SU-DHL-6 (cell line): ENCODE measurements around the gene SLC16A13.
"Not testable (repeated sequence)": the region's sequence is repeated elsewhere in the genome, so short reads cannot be mapped to it uniquely, and the experiment has no call there.

Source experiments
- H2AFZ ChIP-seq: fragments of 200-600 bp; sonication (generic); 2 replicates; pipeline ENCODE4 v1.6.1; 2014; ENCODE audit warnings: low read depth, mild to moderate bottlenecking, moderate library complexity, mixed read lengths, antibody characterized with exemption, low read length; ENCODE audit not compliant: severe bottlenecking
- H3F3A ChIP-seq: fragments of 200-600 bp; shearing (Covaris generic); 2 replicates; pipeline ENCODE4 v1.6.0; 2016; ENCODE audit warnings: antibody characterized with exemption, mild to moderate bottlenecking; ENCODE audit not compliant: insufficient read depth
- H3K27ac ChIP-seq: fragments of 200-600 bp; sonication (generic); 2 replicates; pipeline ENCODE4 v1.5.1; 2016; ENCODE audit warnings: low read depth, mild to moderate bottlenecking, low read length, moderate library complexity, mixed read lengths
- H3K27me3 ChIP-seq: fragments of 200-600 bp; sonication (generic), shearing (Covaris generic); 2 replicates; pipeline ENCODE4 v1.6.0; 2014; ENCODE audit warnings: mild to moderate bottlenecking, low read length
- H3K36me3 ChIP-seq: fragments of 200-600 bp; sonication (generic); 2 replicates; pipeline ENCODE4 v1.6.1; 2014; ENCODE audit warnings: mild to moderate bottlenecking, low read length, mixed read lengths
- H3K4me2 ChIP-seq: fragments of 300-600, 200-600 bp; shearing (Covaris generic), sonication (generic); 2 replicates; pipeline ENCODE4 v1.6.0; 2014; ENCODE audit warnings: low read length, low read depth, mild to moderate bottlenecking; ENCODE audit not compliant: poor library complexity, severe bottlenecking
- H3K4me3 ChIP-seq: fragments of 200-600 bp; sonication (generic); 2 replicates; pipeline ENCODE4 v1.5.1; 2014; ENCODE audit warnings: antibody characterized with exemption, low read length, mild to moderate bottlenecking, mixed read lengths; ENCODE audit not compliant: insufficient read depth, poor library complexity, severe bottlenecking
- H3K79me2 ChIP-seq: fragments of 200-600 bp; sonication (generic); 2 replicates; pipeline ENCODE4 v1.6.1; 2014; ENCODE audit warnings: mild to moderate bottlenecking, low read length, moderate library complexity; ENCODE audit not compliant: insufficient read depth
- H3K9ac ChIP-seq: fragments of 200-600 bp; sonication (generic); 2 replicates; pipeline ENCODE4 v1.7.0; 2014; ENCODE audit warnings: mild to moderate bottlenecking, low read length
- H3K9me2 ChIP-seq: fragments of 200-600 bp; sonication (generic); replicated peaks from 2 replicates; pipeline ENCODE4 v1.6.1; 2014; ENCODE audit warnings: low read length; ENCODE audit not compliant: insufficient read depth
- H3K9me3 ChIP-seq: fragments of 200-600 bp; sonication (generic); 2 replicates; pipeline ENCODE4 v1.6.1; 2014; ENCODE audit warnings: low read length, mixed read lengths; ENCODE audit not compliant: insufficient read depth
- H4K20me1 ChIP-seq: fragments of 200-600 bp; sonication (generic); 2 replicates; pipeline ENCODE4 v1.6.1; 2014; ENCODE audit warnings: low read depth, mild to moderate bottlenecking, antibody characterized with exemption, low read length, moderate library complexity, mixed read lengths
- EZH2phosphoT487 ChIP-seq: fragments of 200-600 bp; sonication (generic), shearing (Covaris generic); conservative IDR thresholded peaks from 2 replicates; pipeline ENCODE4 v1.6.1; 2018; ENCODE audit warnings: mild to moderate bottlenecking, antibody characterized with exemption, low read length, moderate library complexity, mixed read lengths
- TF ChIP-seq, protein P1 (sequence below): fragments of 200-600 bp; sonication (generic); IDR thresholded peaks from one replicate; pipeline ENCODE4 v1.5.1; 2017; ENCODE audit warnings: antibody characterized with exemption, mild to moderate bottlenecking, low read length, moderate library complexity; ENCODE audit not compliant: insufficient read depth, poor library complexity, severe bottlenecking

The SLC16A13 gene

DNA sequence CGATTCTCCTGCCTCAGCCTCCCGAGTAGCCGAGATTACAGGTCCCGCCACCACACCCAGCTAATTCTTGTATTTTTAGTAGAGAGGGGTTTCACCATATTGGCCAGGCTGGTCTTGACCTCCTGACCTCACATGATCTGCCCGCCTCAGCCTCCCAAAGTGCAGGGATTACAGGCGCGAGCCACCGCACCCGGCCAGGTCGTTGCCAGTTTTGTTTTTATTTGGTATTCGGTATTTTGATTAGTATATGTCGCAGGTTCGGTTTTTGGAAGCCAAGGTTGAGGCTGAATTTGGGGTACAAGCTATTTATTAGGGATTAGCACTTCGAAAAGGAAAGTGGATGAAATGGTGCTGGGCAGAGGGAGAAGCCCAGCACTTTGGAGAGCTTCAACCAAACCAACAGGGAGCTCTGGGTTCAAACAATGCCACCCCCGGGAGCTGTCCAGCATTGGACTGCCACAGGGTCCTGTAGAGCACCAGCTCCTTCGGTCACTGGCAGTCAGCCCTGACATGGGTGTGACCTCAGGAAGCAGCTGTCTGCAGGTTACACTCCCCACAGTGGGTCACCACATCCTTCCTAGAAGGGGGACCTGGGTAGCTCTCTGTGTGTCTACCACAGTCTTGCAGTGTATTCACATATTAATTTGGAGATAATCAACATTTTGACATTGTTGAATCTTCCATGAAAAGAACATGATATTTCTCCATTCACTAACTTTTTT, 45.7 kb downstream of the SLC16A13 start:
- H3K27me3 ChIP-seq, result no peaks in the 10 kb centered on the region
- no peaks in the 10 kb centered on the region for H3K9me3 ChIP-seq
- no peaks in the 10 kb centered on the region for H3K36me3 ChIP-seq

DNA sequence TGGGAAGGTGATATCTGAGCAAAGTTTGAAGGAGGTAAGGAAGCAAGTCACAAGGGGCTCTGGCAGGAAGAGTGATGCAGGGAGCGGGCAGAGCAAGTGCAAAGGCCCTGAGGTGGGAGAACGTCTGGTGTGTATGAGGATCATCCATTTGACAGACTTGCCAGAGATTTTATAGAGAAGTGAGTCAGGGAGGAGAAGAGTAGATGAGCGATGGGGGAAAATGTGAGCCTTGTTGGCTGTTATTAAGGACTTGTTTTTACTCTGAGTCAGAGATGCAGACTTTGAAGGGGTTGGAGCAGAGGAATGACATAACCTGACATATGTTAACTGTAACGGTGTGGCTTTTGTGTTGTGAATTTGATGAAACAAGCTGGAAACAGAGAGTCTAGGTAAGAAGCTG, 47.8 kb downstream of the SLC16A13 start:
- Histone ChIP-seq H3K9me3 (no peaks in the 10 kb centered on the region), H3F3A (no peaks in the 10 kb centered on the region), H2AFZ (no peak overlapping the region), H3K27ac (no peak overlapping the region), H3K4me2 (no peak overlapping the region), H3K9me2 (no peaks in the 10 kb centered on the region), H3K27me3 (no peaks in the 10 kb centered on the region), H3K79me2 (no peaks in the 10 kb centered on the region), H3K4me3 (no peak overlapping the region), H3K36me3 (no peaks in the 10 kb centered on the region), H4K20me1 (no peaks in the 10 kb centered on the region), H3K9ac (no peak overlapping the region)
- TF ChIP-seq, protein P1, sequence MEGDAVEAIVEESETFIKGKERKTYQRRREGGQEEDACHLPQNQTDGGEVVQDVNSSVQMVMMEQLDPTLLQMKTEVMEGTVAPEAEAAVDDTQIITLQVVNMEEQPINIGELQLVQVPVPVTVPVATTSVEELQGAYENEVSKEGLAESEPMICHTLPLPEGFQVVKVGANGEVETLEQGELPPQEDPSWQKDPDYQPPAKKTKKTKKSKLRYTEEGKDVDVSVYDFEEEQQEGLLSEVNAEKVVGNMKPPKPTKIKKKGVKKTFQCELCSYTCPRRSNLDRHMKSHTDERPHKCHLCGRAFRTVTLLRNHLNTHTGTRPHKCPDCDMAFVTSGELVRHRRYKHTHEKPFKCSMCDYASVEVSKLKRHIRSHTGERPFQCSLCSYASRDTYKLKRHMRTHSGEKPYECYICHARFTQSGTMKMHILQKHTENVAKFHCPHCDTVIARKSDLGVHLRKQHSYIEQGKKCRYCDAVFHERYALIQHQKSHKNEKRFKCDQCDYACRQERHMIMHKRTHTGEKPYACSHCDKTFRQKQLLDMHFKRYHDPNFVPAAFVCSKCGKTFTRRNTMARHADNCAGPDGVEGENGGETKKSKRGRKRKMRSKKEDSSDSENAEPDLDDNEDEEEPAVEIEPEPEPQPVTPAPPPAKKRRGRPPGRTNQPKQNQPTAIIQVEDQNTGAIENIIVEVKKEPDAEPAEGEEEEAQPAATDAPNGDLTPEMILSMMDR, result no peak
- no peak for TF ChIP-seq EZH2phosphoT487

More for the DNA sequence above, 45.7 kb downstream of the SLC16A13 start:
- Histone ChIP-seq H3K79me2 (no peaks in the 10 kb centered on the region), H3K4me3 (no peak overlapping the region), H3K4me2 (no peak overlapping the region), H3F3A (no peaks in the 10 kb centered on the region), H2AFZ (no peak overlapping the region), H3K27ac (no peak overlapping the region), H3K9ac (no peak overlapping the region), H3K9me2 (no peaks in the 10 kb centered on the region), H4K20me1 (no peaks in the 10 kb centered on the region)
- TF ChIP-seq EZH2phosphoT487, result no peak

DNA sequence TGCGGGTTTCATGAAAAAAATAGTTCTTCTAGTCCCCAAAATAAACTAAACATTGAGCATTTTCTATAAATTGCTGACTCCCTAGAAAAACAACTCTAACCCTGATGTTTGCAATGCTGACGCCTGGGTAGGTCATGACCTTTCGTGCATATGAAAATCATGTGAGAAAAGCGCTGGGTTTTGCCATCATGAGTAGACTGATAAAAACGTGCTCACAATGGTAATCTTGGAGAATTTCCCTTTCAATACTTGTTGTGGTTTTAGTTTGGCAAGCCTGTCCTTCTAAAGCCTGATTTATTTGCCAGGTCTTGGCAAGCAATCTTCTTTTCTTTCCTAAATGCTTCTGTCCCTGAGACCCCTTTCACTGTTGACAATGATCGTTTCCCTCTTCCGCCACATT, 48.3 kb downstream of the SLC16A13 start:
- Histone ChIP-seq H3K36me3 (no peaks in the 10 kb centered on the region), H3K9me3 (no peaks in the 10 kb centered on the region), H3K4me3 (no peak overlapping the region), H3K9me2 (no peaks in the 10 kb centered on the region), H2AFZ (no peak overlapping the region), H3K27ac (no peak overlapping the region), H3K9ac (no peak overlapping the region), H3K4me2 (no peak overlapping the region), H3K79me2 (no peaks in the 10 kb centered on the region), H4K20me1 (no peaks in the 10 kb centered on the region), H3K27me3 (no peaks in the 10 kb centered on the region), H3F3A (no peaks in the 10 kb centered on the region)
- no peak for TF ChIP-seq EZH2phosphoT487
- TF ChIP-seq, protein P1, result no peak

DNA sequence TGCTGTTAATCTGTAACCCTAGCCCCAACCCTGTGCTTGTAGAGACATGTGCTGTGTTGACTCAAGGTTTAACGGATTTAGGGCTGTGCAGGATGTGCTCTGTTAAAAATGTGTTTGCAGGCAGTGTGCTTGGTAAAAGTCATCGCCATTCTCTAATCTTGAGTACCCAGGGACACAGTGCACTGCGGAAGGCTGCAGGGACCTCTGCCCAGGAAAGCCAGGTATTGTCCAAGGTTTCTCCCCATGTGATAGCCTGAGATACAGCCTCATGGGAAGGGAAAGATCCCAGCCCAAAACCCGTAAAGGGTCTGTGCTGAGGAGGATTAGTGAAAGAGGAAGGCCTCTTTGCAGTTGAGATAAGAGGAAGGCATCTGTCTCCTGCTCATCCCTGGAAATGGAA, 52.6 kb downstream of the SLC16A13 start:
- not testable (repeated sequence) for H3K9me3 ChIP-seq, H3F3A ChIP-seq, H3K79me2 ChIP-seq, H4K20me1 ChIP-seq, H3K4me2 ChIP-seq, H3K4me3 ChIP-seq, H3K9ac ChIP-seq, H3K9me2 ChIP-seq, H2AFZ ChIP-seq, H3K27ac ChIP-seq, H3K27me3 ChIP-seq, H3K36me3 ChIP-seq

DNA sequence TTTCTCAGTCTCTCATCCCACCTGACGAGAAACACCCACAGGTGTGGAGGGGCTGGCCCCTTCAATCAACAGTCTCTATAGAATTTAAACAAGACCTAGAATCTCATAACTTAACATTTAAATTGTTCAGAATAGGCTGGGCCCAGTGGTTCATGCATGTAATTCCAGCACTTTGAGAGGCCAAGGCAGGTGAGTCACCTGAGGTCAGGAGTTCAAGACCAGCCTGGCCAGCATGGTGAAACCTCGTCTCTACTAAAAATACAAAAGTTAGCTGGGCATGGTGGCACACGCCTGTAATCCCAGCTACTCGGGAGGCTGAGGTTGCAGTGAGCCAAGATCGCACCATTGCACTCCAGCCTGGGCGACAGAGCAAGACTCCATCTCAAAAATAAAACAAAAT, 53.8 kb downstream of the SLC16A13 start:
- H3K27ac ChIP-seq, H3F3A ChIP-seq, H3K27me3 ChIP-seq, H3K9me2 ChIP-seq, H3K9me3 ChIP-seq, H2AFZ ChIP-seq, H4K20me1 ChIP-seq, H3K9ac ChIP-seq, H3K79me2 ChIP-seq, H3K4me2 ChIP-seq, H3K4me3 ChIP-seq, H3K36me3 ChIP-seq: not testable (repeated sequence)
